Measurements from ENCODE around the gene FMO5. TPM values are rescaled to one million over a fixed set of nuclear protein-coding genes. Genes with fewer than 3 reads are reported as not detected.

FMO5 gene
- 1.8 to 2.8 TPM (median 2.5 TPM) in 3 replicates for total RNA-seq
- long read RNA-seq, partial matches to known transcripts = 0 of 5 reads
- long read RNA-seq, other reads (novel, unspliced or antisense) = 4 of 5 reads

DNA sequence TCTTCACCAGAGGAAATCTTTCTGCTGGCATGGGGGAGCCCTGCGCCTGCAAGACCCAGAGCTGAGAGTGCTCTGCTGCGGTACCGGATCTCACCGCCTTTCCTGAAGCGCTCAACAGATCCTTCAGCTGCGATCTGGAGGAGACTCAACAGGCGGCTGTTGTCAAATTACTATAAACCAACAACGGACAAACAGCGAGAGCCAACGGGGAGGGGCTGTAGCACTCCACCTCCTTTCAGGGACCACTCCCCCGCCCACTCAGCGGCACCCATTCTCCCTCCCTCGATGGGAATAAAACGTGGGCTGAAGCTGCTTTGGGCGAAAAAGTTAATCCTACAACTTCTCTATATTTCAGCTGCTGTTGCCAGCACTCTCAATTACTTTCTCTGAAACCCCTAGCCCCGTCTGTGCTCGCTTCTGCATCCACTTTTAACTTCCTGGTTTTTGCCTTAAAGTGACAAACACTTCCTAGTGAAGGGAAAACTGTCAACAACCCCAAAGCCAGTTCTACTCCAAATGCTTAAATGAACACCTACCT lies at the start of gene FMO5:
Gene FMO5, minus strand, starts transcription at position 147 of the 538 bp plus-strand sequence. CDS start 310 bp downstream, outside the sequence.
- Mint-ChIP-seq H3K27ac (ENCODE audit: unreplicated experiment) (peak within 1 kb of the TSS; percentile 91), H3K9me3 (ENCODE audit: low read depth) (no peaks in the 10 kb centered on the region), H3K27me3 (ENCODE audit: low read depth) (no peaks in the 10 kb centered on the region), H3K36me3 (ENCODE audit: low read depth) (no peaks in the 10 kb centered on the region), H3K4me3 (ENCODE audit: unreplicated experiment) (peak within 1 kb of the TSS; percentile 86), H3K4me1 (ENCODE audit: low read depth) (peaks cover 13% of the 10 kb centered on the region)
- no peak for DNase-seq (ENCODE audit: low spot score)
- TF ChIP-seq CTCF (IDR thresholded peaks at IDR 0.05) = peak; percentile 53

- H3K4me3 Mint-ChIP-seq (ENCODE audit: unreplicated experiment) = no peak overlapping the region
- peaks cover 12% of the 10 kb centered on the region for H3K4me1 Mint-ChIP-seq (ENCODE audit: low read depth)
- H3K27ac Mint-ChIP-seq (ENCODE audit: unreplicated experiment) = peak overlapping the region; percentile 89
These were observed 48.5 kb upstream of the FMO5 start for GRCh38 chr1:147273409-147274336.

GRCh38 chr1:147272042-147272441 lies 46.9 kb upstream of the FMO5 start:
- no peak overlapping the region for H3K27ac Mint-ChIP-seq (ENCODE audit: unreplicated experiment)
- peaks cover 12% of the 10 kb centered on the region for H3K4me1 Mint-ChIP-seq (ENCODE audit: low read depth)
- no peak for TF ChIP-seq CTCF (IDR thresholded peaks at IDR 0.05)
- no peaks in the 10 kb centered on the region for H3K27me3 Mint-ChIP-seq (ENCODE audit: low read depth)
- no peak for DNase-seq (ENCODE audit: low spot score)
- H3K36me3 Mint-ChIP-seq (ENCODE audit: low read depth) = peaks cover 32% of the 10 kb centered on the region
- no peak overlapping the region for H3K4me3 Mint-ChIP-seq (ENCODE audit: unreplicated experiment)
- H3K9me3 Mint-ChIP-seq (ENCODE audit: low read depth) = no peaks in the 10 kb centered on the region

More at GRCh38 chr1:147273409-147274336, 48.5 kb upstream of the FMO5 start:
- DNase-seq (ENCODE audit: low spot score) = no peak
- Mint-ChIP-seq H3K36me3 (ENCODE audit: low read depth) (peaks cover 30% of the 10 kb centered on the region), H3K9me3 (ENCODE audit: low read depth) (no peaks in the 10 kb centered on the region), H3K27me3 (ENCODE audit: low read depth) (no peaks in the 10 kb centered on the region)
- TF ChIP-seq CTCF (IDR thresholded peaks at IDR 0.05) = peak; percentile 90

DNA sequence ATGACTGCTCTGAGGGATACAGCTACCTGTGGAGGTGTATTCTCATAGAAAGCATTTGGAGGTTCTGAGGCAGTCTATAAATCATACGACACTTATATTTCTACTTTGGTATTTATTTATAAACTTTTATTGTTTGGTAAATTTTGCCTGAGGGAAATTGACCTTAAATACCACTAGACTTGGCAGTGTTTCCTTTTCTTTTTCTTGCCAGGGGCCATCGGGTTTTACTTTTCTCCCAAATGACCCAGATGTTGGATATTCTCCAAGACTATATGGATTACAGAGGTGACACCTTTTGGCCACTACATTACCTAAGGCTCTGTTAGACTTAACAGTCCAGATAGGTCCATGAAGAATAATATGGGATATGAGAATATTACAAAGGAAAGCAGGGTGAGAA lies 45.6 kb upstream of the FMO5 start:
- Mint-ChIP-seq H3K4me3 (ENCODE audit: unreplicated experiment) (no peak overlapping the region), H3K9me3 (ENCODE audit: low read depth) (no peaks in the 10 kb centered on the region), H3K27me3 (ENCODE audit: low read depth) (no peaks in the 10 kb centered on the region), H3K36me3 (ENCODE audit: low read depth) (peaks cover 29% of the 10 kb centered on the region), H3K4me1 (ENCODE audit: low read depth) (peaks cover 12% of the 10 kb centered on the region), H3K27ac (ENCODE audit: unreplicated experiment) (no peak overlapping the region)
- TF ChIP-seq CTCF (IDR thresholded peaks at IDR 0.05) = no peak
- no peak for DNase-seq (ENCODE audit: low spot score)

DNA sequence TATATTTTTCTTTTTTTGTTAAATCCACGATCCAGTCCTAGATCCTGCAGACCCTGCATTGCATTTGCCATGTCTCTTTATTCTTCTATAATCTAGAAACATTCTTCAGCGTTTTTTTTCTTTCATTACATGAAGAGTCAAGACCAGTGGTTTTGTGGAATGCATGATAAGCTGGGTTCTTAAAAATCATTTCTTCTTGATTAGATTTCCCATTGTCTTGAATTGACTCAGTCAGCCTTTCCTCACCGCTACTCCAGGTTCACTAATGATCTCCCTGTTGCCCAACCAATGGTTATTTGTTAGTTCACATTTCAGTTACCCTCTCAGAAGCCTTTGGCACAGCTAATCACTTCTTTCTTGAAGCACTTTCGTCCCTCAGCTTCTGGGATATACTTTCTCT lies 42.6 kb upstream of the FMO5 start:
- Mint-ChIP-seq H3K27ac (ENCODE audit: unreplicated experiment) (no peak overlapping the region), H3K4me3 (ENCODE audit: unreplicated experiment) (no peak overlapping the region), H3K9me3 (ENCODE audit: low read depth) (no peaks in the 10 kb centered on the region), H3K4me1 (ENCODE audit: low read depth) (no peaks in the 10 kb centered on the region), H3K27me3 (ENCODE audit: low read depth) (no peaks in the 10 kb centered on the region), H3K36me3 (ENCODE audit: low read depth) (peaks cover 32% of the 10 kb centered on the region)
- no peak for DNase-seq (ENCODE audit: low spot score)
- TF ChIP-seq CTCF (IDR thresholded peaks at IDR 0.05) = no peak

Measured in chondrocyte (in vitro differentiated cells).